Measurements from ENCODE around the gene OIP5.
"Not testable (repeated sequence)": the region's sequence is repeated elsewhere in the genome, so short reads cannot be mapped to it uniquely, and the experiment has no call there.

OIP5 gene

DNA sequence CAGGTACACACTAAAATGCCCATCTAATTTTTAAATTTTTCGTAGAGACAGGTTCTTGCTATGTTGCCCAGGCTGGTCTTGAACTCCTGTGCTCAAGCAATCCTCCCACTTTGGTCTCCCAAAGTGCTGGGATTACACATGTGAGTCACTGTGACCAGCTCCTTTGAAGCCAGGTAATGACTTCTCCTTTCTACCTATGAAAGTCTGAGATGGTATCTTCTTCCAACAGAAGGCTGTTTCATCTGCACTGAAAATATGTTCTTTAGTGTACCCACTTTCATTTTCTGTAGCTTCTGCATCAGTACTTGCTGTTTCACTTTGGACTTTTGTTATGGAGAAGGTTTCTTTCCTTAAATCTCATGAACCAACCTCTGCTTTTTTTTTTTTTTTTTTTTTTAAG, 8.8 kb downstream of the OIP5 start:
- Histone ChIP-seq H3K27ac (ENCODE audit: low read depth, low read length) (no peak overlapping the region), H3K4me1 (ENCODE audit: control insufficient read depth, low read length) (no peaks in the 10 kb centered on the region), H3K27me3 (ENCODE audit: control insufficient read depth, low read length) (no peaks in the 10 kb centered on the region), H3F3A (ENCODE audit: control insufficient read depth, insufficient read depth) (no peaks in the 10 kb centered on the region), H4K20me1 (ENCODE audit: control insufficient read depth, insufficient read depth, low read depth, low read length) (no peaks in the 10 kb centered on the region), H3K9me3 (ENCODE audit: control insufficient read depth, insufficient read depth, low read length) (no peaks in the 10 kb centered on the region), H3K9me2 (replicated peaks; ENCODE audit: control insufficient read depth, low read length) (no peaks in the 10 kb centered on the region), H3K4me3 (ENCODE audit: low read length) (no peak overlapping the region), H3K4me2 (ENCODE audit: low read length) (no peak overlapping the region), H3K79me2 (ENCODE audit: control insufficient read depth, low read length) (peaks cover 12% of the 10 kb centered on the region), H3K36me3 (ENCODE audit: control insufficient read depth, low read length) (peaks cover 35% of the 10 kb centered on the region)
- TF ChIP-seq EZH2phosphoT487 (IDR thresholded peaks at IDR 0.05; ENCODE audit: borderline replicate concordance, low read length) = no peak
- TF ChIP-seq, protein P1, sequence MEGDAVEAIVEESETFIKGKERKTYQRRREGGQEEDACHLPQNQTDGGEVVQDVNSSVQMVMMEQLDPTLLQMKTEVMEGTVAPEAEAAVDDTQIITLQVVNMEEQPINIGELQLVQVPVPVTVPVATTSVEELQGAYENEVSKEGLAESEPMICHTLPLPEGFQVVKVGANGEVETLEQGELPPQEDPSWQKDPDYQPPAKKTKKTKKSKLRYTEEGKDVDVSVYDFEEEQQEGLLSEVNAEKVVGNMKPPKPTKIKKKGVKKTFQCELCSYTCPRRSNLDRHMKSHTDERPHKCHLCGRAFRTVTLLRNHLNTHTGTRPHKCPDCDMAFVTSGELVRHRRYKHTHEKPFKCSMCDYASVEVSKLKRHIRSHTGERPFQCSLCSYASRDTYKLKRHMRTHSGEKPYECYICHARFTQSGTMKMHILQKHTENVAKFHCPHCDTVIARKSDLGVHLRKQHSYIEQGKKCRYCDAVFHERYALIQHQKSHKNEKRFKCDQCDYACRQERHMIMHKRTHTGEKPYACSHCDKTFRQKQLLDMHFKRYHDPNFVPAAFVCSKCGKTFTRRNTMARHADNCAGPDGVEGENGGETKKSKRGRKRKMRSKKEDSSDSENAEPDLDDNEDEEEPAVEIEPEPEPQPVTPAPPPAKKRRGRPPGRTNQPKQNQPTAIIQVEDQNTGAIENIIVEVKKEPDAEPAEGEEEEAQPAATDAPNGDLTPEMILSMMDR (IDR thresholded peaks at IDR 0.05; ENCODE audit: low read depth, low read length, poor library complexity, severe bottlenecking) = no peak

DNA sequence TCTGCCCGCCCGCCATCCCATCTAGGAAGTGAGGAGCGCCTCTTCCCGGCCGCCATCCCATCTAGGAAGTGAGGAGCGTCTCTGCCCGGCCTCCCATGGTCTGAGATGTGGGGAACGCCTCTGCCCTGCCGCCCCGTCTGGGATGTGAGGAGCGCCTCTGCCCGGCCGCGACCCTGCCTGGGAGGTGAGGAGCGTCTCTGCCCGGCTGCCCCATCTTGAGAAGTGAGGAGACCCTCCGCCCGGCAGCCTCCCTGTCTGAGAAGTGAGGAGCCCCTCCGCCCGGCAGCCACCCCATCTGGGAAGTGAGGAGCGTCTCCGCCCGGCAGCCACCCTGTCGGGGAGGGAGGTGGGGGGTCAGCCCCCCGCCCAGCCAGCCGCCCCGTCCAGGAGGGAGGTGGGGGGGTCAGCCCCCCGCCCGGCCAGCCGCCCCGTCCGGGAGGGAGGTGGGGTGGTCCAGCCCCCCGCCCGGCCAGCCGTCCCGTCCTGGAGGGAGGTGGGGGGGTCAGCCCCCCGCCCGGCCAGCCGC, 11.5 kb downstream of the OIP5 start:
- not testable (repeated sequence) for H3K4me2 ChIP-seq (ENCODE audit: low read length); H3K4me1 ChIP-seq (ENCODE audit: control insufficient read depth, low read length); H3K79me2 ChIP-seq (ENCODE audit: control insufficient read depth, low read length); H3K9me3 ChIP-seq (ENCODE audit: control insufficient read depth, insufficient read depth, low read length); H3K27ac ChIP-seq (ENCODE audit: low read depth, low read length); H3K27me3 ChIP-seq (ENCODE audit: control insufficient read depth, low read length); H4K20me1 ChIP-seq (ENCODE audit: control insufficient read depth, insufficient read depth, low read depth, low read length); H3F3A ChIP-seq (ENCODE audit: control insufficient read depth, insufficient read depth); H3K9me2 ChIP-seq (replicated peaks; ENCODE audit: control insufficient read depth, low read length); H3K4me3 ChIP-seq (ENCODE audit: low read length)
- H3K36me3 ChIP-seq (ENCODE audit: control insufficient read depth, low read length) = peaks cover 31% of the 10 kb centered on the region

- peaks cover 30% of the 10 kb centered on the region for H3F3A ChIP-seq (ENCODE audit: control insufficient read depth, insufficient read depth)
- no peak overlapping the region for H3K27ac ChIP-seq (ENCODE audit: low read depth, low read length)
- H3K79me2 ChIP-seq (ENCODE audit: control insufficient read depth, low read length) = no peaks in the 10 kb centered on the region
- no peaks in the 10 kb centered on the region for H4K20me1 ChIP-seq (ENCODE audit: control insufficient read depth, insufficient read depth, low read depth, low read length)
- H3K9me2 ChIP-seq (replicated peaks; ENCODE audit: control insufficient read depth, low read length) = no peaks in the 10 kb centered on the region
- H3K4me2 ChIP-seq (ENCODE audit: low read length) = no peak overlapping the region
- H3K4me3 ChIP-seq (ENCODE audit: low read length) = no peak overlapping the region
- H3K36me3 ChIP-seq (ENCODE audit: control insufficient read depth, low read length) = peaks cover 48% of the 10 kb centered on the region
- TF ChIP-seq, protein P1 (IDR thresholded peaks at IDR 0.05; ENCODE audit: low read depth, low read length, poor library complexity, severe bottlenecking) = no peak
- TF ChIP-seq EZH2phosphoT487 (IDR thresholded peaks at IDR 0.05; ENCODE audit: borderline replicate concordance, low read length) = no peak
- H3K9me3 ChIP-seq (ENCODE audit: control insufficient read depth, insufficient read depth, low read length) = no peaks in the 10 kb centered on the region
- H3K4me1 ChIP-seq (ENCODE audit: control insufficient read depth, low read length) = peaks cover 3% of the 10 kb centered on the region
- no peaks in the 10 kb centered on the region for H3K27me3 ChIP-seq (ENCODE audit: control insufficient read depth, low read length)
Observed at GRCh38 chr15:41309226-41309905, 23.0 kb downstream of the OIP5 start.

DNA sequence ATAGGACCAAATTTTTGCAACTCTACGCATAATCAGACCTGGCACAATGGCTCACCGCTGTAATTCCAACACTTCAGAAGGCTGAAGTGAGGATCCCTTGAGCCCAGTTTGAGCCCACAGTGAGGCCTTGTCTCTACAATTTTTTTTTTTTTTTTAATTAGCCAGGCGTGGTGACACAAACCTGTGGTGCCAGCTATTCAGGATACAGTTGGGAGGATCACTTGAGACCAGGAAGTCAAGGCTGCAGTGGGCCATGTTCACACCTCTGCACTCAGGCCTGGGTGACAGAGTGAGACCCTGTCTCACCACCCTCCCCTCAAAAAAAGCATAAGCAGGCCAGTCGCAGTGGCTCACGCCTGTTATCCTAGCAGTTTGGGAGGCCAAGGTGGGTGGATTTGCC, 24.7 kb downstream of the OIP5 start:
- TF ChIP-seq, protein P1 (IDR thresholded peaks at IDR 0.05; ENCODE audit: low read depth, low read length, poor library complexity, severe bottlenecking) = no peak
- no peak for TF ChIP-seq EZH2phosphoT487 (IDR thresholded peaks at IDR 0.05; ENCODE audit: borderline replicate concordance, low read length)
- H4K20me1 ChIP-seq (ENCODE audit: control insufficient read depth, insufficient read depth, low read depth, low read length) = no peaks in the 10 kb centered on the region
- peaks cover 38% of the 10 kb centered on the region for H3F3A ChIP-seq (ENCODE audit: control insufficient read depth, insufficient read depth)
- no peaks in the 10 kb centered on the region for H3K9me3 ChIP-seq (ENCODE audit: control insufficient read depth, insufficient read depth, low read length)
- H3K27me3 ChIP-seq (ENCODE audit: control insufficient read depth, low read length) = no peaks in the 10 kb centered on the region
- no peak overlapping the region for H3K4me3 ChIP-seq (ENCODE audit: low read length)
- H3K4me2 ChIP-seq (ENCODE audit: low read length) = no peak overlapping the region
- no peaks in the 10 kb centered on the region for H3K9me2 ChIP-seq (replicated peaks; ENCODE audit: control insufficient read depth, low read length)
- peaks cover 53% of the 10 kb centered on the region for H3K36me3 ChIP-seq (ENCODE audit: control insufficient read depth, low read length)
- H3K4me1 ChIP-seq (ENCODE audit: control insufficient read depth, low read length) = peaks cover 20% of the 10 kb centered on the region
- H3K79me2 ChIP-seq (ENCODE audit: control insufficient read depth, low read length) = peaks cover 5% of the 10 kb centered on the region
- no peak overlapping the region for H3K27ac ChIP-seq (ENCODE audit: low read depth, low read length)
